CD4-positive, alpha-beta T cell treated with Interleukin-4 for 1 hour (primary cell): ENCODE measurements around the gene USP17L25.
"Not testable (repeated sequence)": the region's sequence is repeated elsewhere in the genome, so short reads cannot be mapped to it uniquely, and the experiment has no call there.

Experiments
- DNase-seq, 2 donors: peaks; one replicate each; pipeline ENCODE4 v3.0.0-alpha.2; 2020 to 2022

Gene USP17L25, protein sequence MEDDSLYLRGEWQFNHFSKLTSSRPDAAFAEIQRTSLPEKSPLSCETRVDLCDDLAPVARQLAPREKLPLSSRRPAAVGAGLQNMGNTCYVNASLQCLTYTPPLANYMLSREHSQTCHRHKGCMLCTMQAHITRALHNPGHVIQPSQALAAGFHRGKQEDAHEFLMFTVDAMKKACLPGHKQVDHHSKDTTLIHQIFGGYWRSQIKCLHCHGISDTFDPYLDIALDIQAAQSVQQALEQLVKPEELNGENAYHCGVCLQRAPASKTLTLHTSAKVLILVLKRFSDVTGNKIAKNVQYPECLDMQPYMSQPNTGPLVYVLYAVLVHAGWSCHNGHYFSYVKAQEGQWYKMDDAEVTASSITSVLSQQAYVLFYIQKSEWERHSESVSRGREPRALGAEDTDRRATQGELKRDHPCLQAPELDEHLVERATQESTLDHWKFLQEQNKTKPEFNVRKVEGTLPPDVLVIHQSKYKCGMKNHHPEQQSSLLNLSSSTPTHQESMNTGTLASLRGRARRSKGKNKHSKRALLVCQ

DNA sequence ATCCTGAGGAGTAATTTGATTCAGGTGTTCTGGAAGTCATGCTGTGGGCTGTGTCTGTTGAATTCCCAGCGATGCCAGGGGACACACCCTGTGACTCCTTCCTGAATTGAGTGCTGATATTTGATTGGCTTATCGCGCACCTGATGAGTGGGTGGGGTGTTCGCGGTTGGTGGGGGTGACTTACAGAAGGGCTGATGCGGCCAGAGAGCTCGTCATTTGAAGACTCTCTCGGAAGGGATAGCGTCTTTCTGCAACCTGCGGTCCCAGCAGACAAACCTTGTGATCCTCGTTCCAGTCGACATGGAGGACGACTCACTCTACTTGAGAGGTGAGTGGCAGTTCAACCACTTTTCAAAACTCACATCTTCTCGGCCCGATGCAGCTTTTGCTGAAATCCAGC is at the start of gene USP17L25:
Gene USP17L25, plus strand, starts transcription at position 301 of the 400 bp plus-strand sequence. Its CDS starts 0 bp downstream, at position 301.
- DNase-seq: not testable (repeated sequence)

GRCh38 chr4:9324191-9324590 is 5.5 kb upstream of the USP17L25 start:
- DNase-seq: not testable (repeated sequence)

DNA sequence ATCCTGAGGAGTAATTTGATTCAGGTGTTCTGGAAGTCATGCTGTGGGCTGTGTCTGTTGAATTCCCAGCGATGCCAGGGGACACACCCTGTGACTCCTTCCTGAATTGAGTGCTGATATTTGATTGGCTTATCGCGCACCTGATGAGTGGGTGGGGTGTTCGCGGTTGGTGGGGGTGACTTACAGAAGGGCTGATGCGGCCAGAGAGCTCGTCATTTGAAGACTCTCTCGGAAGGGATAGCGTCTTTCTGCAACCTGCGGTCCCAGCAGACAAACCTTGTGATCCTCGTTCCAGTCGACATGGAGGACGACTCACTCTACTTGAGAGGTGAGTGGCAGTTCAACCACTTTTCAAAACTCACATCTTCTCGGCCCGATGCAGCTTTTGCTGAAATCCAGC is 4.8 kb upstream of the USP17L25 start, which contains the start of gene USP17L24:
Gene USP17L24, plus strand, starts transcription at position 301 of the 400 bp plus-strand sequence. Its CDS starts 0 bp downstream, at position 301.
- not testable (repeated sequence) for DNase-seq

GRCh38 chr4:9334358-9334757 is 4.6 kb downstream of the USP17L25 start, which contains the start of gene USP17L26:
USP17L26 (plus strand) TSS chr4:9334658; CDS start chr4:9334658, 0 bp downstream.
- DNase-seq: not testable (repeated sequence)

DNA sequence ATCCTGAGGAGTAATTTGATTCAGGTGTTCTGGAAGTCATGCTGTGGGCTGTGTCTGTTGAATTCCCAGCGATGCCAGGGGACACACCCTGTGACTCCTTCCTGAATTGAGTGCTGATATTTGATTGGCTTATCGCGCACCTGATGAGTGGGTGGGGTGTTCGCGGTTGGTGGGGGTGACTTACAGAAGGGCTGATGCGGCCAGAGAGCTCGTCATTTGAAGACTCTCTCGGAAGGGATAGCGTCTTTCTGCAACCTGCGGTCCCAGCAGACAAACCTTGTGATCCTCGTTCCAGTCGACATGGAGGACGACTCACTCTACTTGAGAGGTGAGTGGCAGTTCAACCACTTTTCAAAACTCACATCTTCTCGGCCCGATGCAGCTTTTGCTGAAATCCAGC is 9.4 kb downstream of the USP17L25 start, which contains the start of gene USP17L5:
Gene USP17L5, plus strand, starts transcription at position 301 of the 400 bp plus-strand sequence. Its CDS starts 0 bp downstream, at position 301.
- DNase-seq: not testable (repeated sequence)

DNA sequence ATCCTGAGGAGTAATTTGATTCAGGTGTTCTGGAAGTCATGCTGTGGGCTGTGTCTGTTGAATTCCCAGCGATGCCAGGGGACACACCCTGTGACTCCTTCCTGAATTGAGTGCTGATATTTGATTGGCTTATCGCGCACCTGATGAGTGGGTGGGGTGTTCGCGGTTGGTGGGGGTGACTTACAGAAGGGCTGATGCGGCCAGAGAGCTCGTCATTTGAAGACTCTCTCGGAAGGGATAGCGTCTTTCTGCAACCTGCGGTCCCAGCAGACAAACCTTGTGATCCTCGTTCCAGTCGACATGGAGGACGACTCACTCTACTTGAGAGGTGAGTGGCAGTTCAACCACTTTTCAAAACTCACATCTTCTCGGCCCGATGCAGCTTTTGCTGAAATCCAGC is 14.1 kb downstream of the USP17L25 start, which contains the start of gene USP17L27:
Gene USP17L27, plus strand, starts transcription at position 301 of the 400 bp plus-strand sequence. Its CDS starts 0 bp downstream, at position 301.
- not testable (repeated sequence) for DNase-seq

GRCh38 chr4:9348593-9348992 is 18.9 kb downstream of the USP17L25 start, which contains the start of gene USP17L28:
USP17L28 (plus strand) TSS chr4:9348893; CDS start chr4:9348893, 0 bp downstream.
- DNase-seq: not testable (repeated sequence)

GRCh38 chr4:9350866-9351265 is 21.2 kb downstream of the USP17L25 start:
- DNase-seq: peak in 1 of 2 donors; percentile 21

DNA sequence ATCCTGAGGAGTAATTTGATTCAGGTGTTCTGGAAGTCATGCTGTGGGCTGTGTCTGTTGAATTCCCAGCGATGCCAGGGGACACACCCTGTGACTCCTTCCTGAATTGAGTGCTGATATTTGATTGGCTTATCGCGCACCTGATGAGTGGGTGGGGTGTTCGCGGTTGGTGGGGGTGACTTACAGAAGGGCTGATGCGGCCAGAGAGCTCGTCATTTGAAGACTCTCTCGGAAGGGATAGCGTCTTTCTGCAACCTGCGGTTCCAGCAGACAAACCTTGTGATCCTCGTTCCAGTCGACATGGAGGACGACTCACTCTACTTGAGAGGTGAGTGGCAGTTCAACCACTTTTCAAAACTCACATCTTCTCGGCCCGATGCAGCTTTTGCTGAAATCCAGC is 23.6 kb downstream of the USP17L25 start, which contains the start of gene USP17L29:
Gene USP17L29, plus strand, starts transcription at position 301 of the 400 bp plus-strand sequence. Its CDS starts 0 bp downstream, at position 301.
- DNase-seq: not testable (repeated sequence)

DNA sequence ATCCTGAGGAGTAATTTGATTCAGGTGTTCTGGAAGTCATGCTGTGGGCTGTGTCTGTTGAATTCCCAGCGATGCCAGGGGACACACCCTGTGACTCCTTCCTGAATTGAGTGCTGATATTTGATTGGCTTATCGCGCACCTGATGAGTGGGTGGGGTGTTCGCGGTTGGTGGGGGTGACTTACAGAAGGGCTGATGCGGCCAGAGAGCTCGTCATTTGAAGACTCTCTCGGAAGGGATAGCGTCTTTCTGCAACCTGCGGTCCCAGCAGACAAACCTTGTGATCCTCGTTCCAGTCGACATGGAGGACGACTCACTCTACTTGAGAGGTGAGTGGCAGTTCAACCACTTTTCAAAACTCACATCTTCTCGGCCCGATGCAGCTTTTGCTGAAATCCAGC is 33.1 kb downstream of the USP17L25 start, which contains the start of gene USP17L30:
Gene USP17L30, plus strand, starts transcription at position 301 of the 400 bp plus-strand sequence. Its CDS starts 0 bp downstream, at position 301.
- DNase-seq: not testable (repeated sequence)

GRCh38 chr4:9379881-9380280 is 50.2 kb downstream of the USP17L25 start:
- not testable (repeated sequence) for DNase-seq
